HG03571 (cell line): ENCODE measurements around the gene SERPIND1.

Source experiments
- ATAC-seq: cut with Tn5 transposase; IDR thresholded peaks from one replicate; pipeline ENCODE4 v1.9.1; 2021; ENCODE audit not compliant: unreplicated experiment

The SERPIND1 gene

GRCh38 chr22:20771918-20772625 is 1.8 kb upstream of the SERPIND1 start:
- no peak for ATAC-seq

- no peak for ATAC-seq
Measured at GRCh38 chr22:20774882-20775281, 969 bp downstream of the SERPIND1 start.

- no peak for ATAC-seq
Measured at GRCh38 chr22:20775342-20775895, 1.5 kb downstream of the SERPIND1 start.

GRCh38 chr22:20776624-20777405 is 2.9 kb downstream of the SERPIND1 start:
- no peak for ATAC-seq

GRCh38 chr22:20777420-20778177 is 3.7 kb downstream of the SERPIND1 start:
- ATAC-seq: no peak

GRCh38 chr22:20779014-20779817 is 5.3 kb downstream of the SERPIND1 start:
- ATAC-seq: no peak

GRCh38 chr22:20779818-20780158 is 5.9 kb downstream of the SERPIND1 start:
- ATAC-seq: no peak

GRCh38 chr22:20781272-20781990 is 7.5 kb downstream of the SERPIND1 start:
- ATAC-seq: no peak

GRCh38 chr22:20782083-20782482 is 8.2 kb downstream of the SERPIND1 start:
- ATAC-seq: no peak

- no peak for ATAC-seq
Measured at GRCh38 chr22:20782596-20783299, 8.8 kb downstream of the SERPIND1 start.

- ATAC-seq: no peak
Measured at GRCh38 chr22:20783300-20783673, 9.4 kb downstream of the SERPIND1 start.

GRCh38 chr22:20783844-20784723 is 10.2 kb downstream of the SERPIND1 start:
- ATAC-seq: no peak

- no peak for ATAC-seq
Measured at GRCh38 chr22:20785415-20785814, 11.5 kb downstream of the SERPIND1 start.

- no peak for ATAC-seq
Measured at GRCh38 chr22:20786048-20786447, 12.1 kb downstream of the SERPIND1 start.

- no peak for ATAC-seq
Measured at GRCh38 chr22:20786536-20786979, 12.6 kb downstream of the SERPIND1 start.

GRCh38 chr22:20787223-20787622 is 13.3 kb downstream of the SERPIND1 start:
- ATAC-seq: no peak

GRCh38 chr22:20787746-20788626 is 14.1 kb downstream of the SERPIND1 start:
- ATAC-seq: no peak
